Endometrial microvascular endothelial cells (primary cell): ENCODE measurements around the gene PCBP3. TPM values are rescaled to one million over a fixed set of nuclear protein-coding genes. Genes with fewer than 3 reads are reported as not detected.

Source experiments
- in situ Hi-C: cut with HindIII; loops from 2 replicates; pipeline ENCODE4 v1.10.0; 2017; ENCODE audit warnings: low sequenced_read_pairs, low pct_unique_long_range_greater_than_20kb; ENCODE audit errors: inconsistent ontology term
- total RNA-seq: library from RNA; depleted of rRNA; stranded (reverse); fragments of >200 nt; gene quantifications from one replicate; pipeline ENCODE4 v1.2.3, GENCODE V29; 2015; ENCODE audit errors: inconsistent ontology term

The PCBP3 gene
- total RNA-seq, 1 donor from 2014 or later: not detected

- in situ Hi-C loops: no loop called here
These were observed 214.7 kb downstream of the PCBP3 start for GRCh38 chr21:45858180-45858579.

GRCh38 chr21:45859041-45859761 lies 215.7 kb downstream of the PCBP3 start:
- in situ Hi-C loops: no loop called here

- in situ Hi-C loops: no loop called here
These were observed 216.3 kb downstream of the PCBP3 start for GRCh38 chr21:45859762-45860357.

DNA sequence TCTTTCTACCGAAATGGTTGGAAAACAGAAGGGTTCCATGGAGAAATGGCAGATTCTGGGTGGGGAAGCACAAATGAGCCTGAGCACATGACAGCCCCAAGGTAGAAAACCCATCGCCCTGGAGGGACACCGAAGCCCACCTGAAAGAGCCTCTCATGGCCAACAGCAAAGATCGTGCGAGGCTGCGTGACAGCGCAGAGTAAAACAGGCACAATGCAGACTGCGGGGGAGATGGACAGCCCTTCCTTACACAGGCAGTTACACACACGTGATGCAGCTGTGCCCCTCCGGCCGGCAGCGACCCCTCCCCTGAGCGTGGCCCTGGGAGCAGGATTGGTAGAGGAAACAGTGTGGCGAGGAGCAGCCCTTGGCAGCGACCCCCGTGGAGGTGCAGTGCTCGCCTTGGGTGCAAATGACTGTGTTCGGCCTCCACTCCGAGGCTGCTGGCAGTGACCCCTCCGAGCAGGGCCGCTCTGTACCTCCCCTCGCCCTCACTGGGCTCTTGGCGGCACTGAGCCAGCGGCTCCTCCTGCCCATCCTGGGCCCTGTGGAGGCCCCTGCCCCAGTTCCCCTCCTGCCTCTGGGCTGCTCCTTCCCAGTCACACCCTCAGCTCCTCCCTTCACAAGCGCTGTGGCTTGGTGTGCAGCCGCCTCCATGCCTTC lies 217.1 kb downstream of the PCBP3 start:
- in situ Hi-C loops: no loop called here

DNA sequence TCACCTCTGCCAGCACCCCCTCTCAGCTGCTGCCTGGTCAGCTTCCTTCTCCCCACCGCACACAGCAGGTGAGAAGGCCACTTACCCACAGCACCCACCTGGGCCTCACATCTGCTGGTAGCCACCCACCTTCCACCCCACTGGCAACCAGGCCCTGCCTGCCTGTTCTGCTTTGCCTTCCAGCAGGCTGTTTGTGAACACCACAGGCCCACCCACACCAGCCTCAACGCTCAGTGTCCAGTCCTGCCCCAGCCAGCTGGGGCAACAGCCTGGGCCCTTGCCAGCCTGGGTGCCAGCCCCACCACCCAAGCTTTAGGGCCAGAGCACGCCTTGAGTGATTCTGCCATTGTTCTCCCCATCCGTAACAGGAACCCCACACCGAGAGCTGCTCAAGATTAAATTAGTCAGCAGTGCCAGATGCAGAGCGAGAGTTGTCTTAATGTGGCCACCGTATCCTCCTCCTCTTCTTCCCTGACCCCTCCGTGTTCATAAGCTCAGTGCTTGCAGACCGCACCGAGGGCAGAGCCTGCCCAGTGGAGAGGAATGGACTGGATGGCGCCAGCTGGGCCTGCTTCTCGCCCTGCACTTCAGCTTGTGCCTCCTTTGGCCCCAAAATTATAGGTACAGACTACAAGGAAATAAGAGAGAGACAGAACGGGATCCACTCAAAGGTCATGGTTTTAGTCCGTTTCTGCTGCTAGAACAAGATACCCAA lies 217.8 kb downstream of the PCBP3 start:
- in situ Hi-C loops: no loop called here

- in situ Hi-C loops: no loop called here
These were observed 219.2 kb downstream of the PCBP3 start for GRCh38 chr21:45862543-45863207.

- in situ Hi-C loops: no loop called here
These were observed 219.7 kb downstream of the PCBP3 start for GRCh38 chr21:45863267-45863666.

- in situ Hi-C loops: no loop called here
These were observed 220.2 kb downstream of the PCBP3 start for GRCh38 chr21:45863751-45864150.

DNA sequence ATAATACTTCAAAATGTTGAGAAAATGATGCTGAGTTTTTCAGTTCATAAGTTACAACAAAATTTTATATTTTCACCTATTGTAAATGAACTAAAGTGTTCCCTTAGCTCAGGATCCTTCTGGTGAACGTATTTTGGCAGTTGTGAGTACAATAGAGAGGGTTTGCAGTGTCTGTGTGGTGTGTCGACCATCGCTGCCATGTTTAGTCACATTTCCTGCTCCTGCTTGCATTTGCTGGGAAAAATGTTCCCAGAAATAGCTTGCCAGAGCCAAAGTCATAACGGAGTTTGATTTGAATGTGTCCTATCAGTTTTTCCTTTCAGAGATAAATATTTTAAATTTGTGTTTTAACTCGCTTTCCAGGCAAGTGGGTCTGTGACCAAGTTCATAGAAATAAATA lies 220.9 kb downstream of the PCBP3 start:
- in situ Hi-C loops: no loop called here

GRCh38 chr21:45865106-45865835 lies 221.7 kb downstream of the PCBP3 start:
- in situ Hi-C loops: no loop called here

DNA sequence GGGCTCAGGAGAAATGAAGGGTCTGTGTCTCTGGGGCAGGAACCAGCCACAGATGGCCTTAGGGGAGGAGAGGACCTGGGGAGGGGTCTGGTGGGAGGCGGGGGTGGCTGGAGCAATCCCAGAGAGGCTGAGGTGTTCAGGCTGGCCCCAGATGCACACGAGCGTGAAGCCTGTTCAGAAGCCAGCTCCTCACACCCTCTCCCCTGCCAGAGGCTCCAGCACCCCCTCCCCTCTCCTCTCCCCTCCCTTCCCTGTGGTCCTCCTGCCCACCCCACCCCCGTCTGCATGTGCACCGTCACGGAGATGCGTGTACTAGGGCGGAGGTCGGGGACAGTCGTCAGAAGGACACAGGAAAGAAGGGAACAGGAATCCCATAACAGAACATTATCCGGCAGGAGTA lies 223.0 kb downstream of the PCBP3 start:
- in situ Hi-C loops: no loop called here

DNA sequence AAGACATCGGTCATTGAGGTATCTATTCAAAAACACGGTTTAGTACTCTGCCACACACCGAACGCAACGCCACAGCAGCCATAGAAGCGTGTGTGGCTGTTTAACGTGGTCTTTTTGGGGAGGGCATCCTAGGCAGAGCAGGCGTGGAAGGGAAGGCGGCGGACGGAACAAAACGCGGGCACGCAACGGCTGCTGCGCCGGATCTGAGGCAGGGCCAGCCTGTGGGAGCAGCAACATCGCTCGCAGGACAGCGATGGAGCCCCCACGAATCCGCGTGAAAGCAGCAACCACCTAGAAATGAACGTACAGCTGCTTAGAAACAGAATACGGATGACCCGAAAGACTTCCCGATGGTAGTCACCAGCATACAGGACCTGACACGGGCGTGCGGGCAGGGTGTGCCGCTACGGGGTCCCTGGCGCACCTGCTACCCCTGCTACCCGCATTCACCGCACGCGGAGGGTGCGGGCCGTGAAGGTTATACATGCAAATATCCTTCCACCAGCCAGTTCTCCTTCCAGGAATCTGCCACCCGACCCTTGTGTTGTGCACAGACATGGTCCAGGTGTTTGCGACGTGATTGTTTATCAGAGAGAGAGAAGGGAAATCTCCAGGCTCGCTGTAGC lies 223.6 kb downstream of the PCBP3 start:
- in situ Hi-C loops: no loop called here

GRCh38 chr21:45867671-45868081 lies 224.2 kb downstream of the PCBP3 start:
- in situ Hi-C loops: no loop called here

GRCh38 chr21:45868086-45868485 lies 224.6 kb downstream of the PCBP3 start:
- in situ Hi-C loops: no loop called here

- in situ Hi-C loops: no loop called here
These were observed 225.0 kb downstream of the PCBP3 start for GRCh38 chr21:45868488-45868887.

GRCh38 chr21:45869121-45870007 lies 225.8 kb downstream of the PCBP3 start:
- in situ Hi-C loops: no loop called here

- in situ Hi-C loops: no loop called here
These were observed 226.9 kb downstream of the PCBP3 start for GRCh38 chr21:45870421-45870820.
